ENCODE measurements around the gene IFNL2.
A peak's percentile ranks its signal among the peaks of the same experiment; 100 is the strongest.
"Not testable (repeated sequence)": the region's sequence is repeated elsewhere in the genome, so short reads cannot be mapped to it uniquely, and the experiment has no call there.

The IFNL2 gene

DNA sequence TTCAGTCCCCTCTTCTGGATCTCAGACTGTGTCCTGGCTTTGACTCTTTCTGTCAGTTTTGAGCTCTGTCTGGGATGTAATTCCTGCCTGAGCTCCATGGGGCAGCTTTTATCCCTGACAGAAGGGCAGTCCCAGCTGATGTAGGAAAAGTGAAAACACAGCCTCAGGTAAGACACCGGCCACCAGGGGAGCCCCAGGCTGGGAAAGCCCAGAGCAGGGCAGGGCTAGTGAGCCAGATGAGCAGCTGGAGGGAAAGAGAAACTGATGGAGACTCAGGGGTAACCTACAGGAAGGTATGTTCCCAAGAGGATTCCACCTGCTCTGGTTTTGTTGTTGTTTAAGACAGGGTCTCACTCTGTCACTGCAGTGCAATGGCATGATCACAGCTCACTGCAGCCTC, 23.0 kb upstream of the IFNL2 start:
- H3K27me3 Mint-ChIP-seq, result peaks cover 0 to 33% of the 10 kb centered on the region in 2 donors
- H3K9me3 Mint-ChIP-seq; H3K4me3 Mint-ChIP-seq; DNase-seq; H3K27ac Mint-ChIP-seq; H3K36me3 Mint-ChIP-seq (ENCODE audit: insufficient read depth); H3K4me1 Mint-ChIP-seq (ENCODE audit: low read depth in 2 of 2): not testable (repeated sequence)
- ATAC-seq (replicated peaks), result peak; percentile 65

DNA sequence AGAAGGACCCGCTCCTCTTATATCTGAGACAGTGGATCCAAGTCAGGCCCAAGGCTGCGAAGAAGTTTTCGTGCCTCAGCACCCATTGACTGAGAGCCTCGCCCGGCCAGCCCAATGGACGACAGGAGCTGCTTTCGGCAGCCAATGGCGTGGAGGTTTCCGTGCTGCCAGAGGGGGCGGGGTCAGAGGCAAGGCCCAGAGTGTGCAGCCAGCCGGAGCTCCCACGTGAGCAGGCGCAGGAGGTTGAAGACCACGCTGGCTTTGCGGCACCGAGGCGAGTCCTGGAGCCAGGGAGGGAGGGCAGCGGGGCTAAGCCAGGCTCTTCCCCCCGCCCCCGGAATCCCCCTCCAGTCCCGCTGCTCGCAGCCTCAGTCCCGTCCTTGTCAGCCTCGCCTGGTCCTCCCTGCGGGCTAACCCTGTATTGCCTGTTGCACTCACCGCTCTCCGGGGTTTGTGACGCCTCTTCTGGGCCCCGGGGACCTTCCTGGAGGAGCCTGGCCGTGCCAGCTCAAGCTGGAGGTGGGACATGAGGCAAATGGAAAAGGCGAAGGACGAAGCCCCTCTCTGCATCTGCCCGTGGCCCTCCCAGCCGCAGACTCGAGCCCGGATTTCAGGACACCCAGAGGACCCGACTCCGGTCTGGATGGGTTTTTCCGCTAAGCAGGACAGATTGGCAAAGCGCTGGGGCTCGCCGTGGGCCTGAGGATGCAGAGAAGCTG, 21.1 kb upstream of the IFNL2 start:
- H3K27me3 Mint-ChIP-seq, result peaks cover 0 to 33% of the 10 kb centered on the region in 2 donors
- DNase-seq (no peak), ATAC-seq (replicated peaks) (peak; percentile 61)
- no peaks in the 10 kb centered on the region for H3K9me3 Mint-ChIP-seq
- H3K4me1 Mint-ChIP-seq (ENCODE audit: low read depth in 2 of 2), result peaks cover 0 to 6% of the 10 kb centered on the region in 2 donors
- no peak overlapping the region for H3K27ac Mint-ChIP-seq
- H3K36me3 Mint-ChIP-seq (ENCODE audit: insufficient read depth), result no peaks in the 10 kb centered on the region
- peak overlapping the region in 1 of 2 donors; percentile 62 for H3K4me3 Mint-ChIP-seq

DNA sequence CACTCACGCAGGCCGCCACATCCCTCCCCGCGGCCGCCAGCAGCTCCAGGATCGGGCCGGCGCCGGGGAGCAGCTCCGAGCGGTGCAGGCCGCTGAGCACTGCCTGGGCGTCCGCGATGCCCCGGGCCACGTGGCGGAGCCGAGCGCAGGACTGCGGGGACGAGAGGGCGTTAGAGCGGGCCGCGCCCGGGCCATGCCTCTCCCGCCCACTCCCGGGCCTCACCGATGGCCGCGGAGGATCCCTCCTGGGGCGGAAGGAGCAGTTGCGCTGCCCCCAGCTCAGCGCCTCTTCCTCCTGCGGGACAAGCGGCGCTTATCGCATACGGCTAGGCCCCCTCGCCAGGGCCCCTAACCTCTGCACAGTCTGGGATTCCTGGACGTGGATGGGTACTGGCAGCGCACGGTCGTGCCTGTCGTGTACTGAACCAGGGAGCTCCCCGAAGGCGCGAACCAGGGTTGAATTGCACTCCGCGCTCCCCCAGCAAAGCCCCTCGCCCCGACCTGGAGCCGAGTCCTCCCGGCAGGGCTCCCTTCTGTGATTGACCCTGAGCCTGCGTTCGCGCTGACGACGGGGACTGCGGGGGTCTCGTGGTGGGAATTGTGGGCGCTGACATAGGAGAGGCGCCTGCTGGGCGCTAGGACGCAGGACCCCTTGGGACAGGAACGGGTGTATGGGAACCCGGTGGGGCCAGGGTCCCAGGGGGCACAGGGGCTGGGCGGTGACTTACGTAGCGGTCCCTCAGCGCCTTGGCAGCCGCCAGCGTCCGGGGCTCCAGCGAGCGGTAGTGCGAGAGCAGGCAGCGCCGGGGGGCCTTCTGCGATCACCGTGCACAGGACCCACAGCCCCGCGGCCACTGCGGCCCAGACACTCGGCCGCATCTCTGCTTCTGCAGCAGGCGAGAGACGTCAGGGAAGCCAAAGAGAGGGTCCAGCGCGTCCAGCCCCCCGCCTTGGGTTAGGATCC, 20.2 kb upstream of the IFNL2 start:
- no peak overlapping the region for H3K27ac Mint-ChIP-seq
- peak overlapping the region in 1 of 2 donors; percentile 10 for H3K4me3 Mint-ChIP-seq
- DNase-seq (no peak), ATAC-seq (replicated peaks) (peak; percentile 63)
- peaks cover 0 to 7% of the 10 kb centered on the region in 2 donors for H3K4me1 Mint-ChIP-seq (ENCODE audit: low read depth in 2 of 2)
- no peaks in the 10 kb centered on the region for H3K36me3 Mint-ChIP-seq (ENCODE audit: insufficient read depth)
- peaks cover 0 to 33% of the 10 kb centered on the region in 2 donors for H3K27me3 Mint-ChIP-seq
- no peaks in the 10 kb centered on the region for H3K9me3 Mint-ChIP-seq

DNA sequence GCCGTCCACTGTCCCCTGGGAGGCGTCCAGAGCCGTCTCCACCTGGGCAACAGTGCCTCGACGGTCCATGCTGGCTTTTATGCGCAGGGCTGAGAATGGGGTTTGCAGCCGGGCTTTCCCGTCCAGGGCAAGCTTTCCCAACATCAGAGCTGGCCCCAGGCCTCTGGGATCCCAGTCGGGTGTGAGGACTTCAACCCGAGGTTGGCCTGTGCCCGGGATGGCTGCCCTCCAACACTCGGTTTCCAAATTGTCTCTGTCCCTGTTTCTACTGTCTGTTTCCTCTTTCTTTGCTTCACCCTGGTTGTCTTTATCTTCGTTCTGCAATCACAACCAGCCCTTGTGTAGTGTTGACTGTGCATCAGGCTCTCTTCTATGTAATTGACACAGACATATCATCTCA, 19.4 kb upstream of the IFNL2 start, which contains the start of gene IFNL4:
IFNL4 (minus strand) TSS at position 51 of the 400 bp plus-strand sequence.
- ATAC-seq (replicated peaks) (no peak), DNase-seq (no peak)
- H3K4me3 Mint-ChIP-seq, result peak within 1 kb of the TSS in 1 of 2 donors; percentile 29
- peaks cover 0 to 29% of the 10 kb centered on the region in 2 donors for H3K27me3 Mint-ChIP-seq
- H3K36me3 Mint-ChIP-seq (ENCODE audit: insufficient read depth), result no peaks in the 10 kb centered on the region
- no peaks in the 10 kb centered on the region for H3K9me3 Mint-ChIP-seq
- no peak within 1 kb of the TSS for H3K27ac Mint-ChIP-seq
- H3K4me1 Mint-ChIP-seq (ENCODE audit: low read depth in 2 of 2), result peaks cover 0 to 7% of the 10 kb centered on the region in 2 donors

DNA sequence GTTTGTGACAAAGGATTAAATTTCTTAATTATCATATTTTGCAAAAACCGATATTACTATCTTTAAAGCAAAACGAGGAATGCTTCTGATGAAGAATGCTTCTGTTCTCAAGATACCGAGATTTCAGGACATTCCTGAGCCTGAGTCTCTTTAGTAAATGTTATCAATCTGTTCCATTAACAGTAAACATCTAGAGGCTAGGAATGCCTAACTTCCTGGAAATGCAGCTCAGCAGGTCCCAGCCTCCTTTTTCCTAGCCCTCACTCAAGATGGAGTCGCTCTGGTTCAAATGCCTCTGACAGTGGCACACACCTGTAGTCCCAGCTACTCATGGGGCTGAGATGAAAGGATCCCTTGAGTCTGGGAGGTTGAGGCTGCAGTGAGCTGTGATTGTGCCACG, 17.1 kb upstream of the IFNL2 start:
- DNase-seq (no peak), ATAC-seq (replicated peaks) (no peak)
- peaks cover 0 to 7% of the 10 kb centered on the region in 2 donors for H3K4me1 Mint-ChIP-seq (ENCODE audit: low read depth in 2 of 2)
- H3K9me3 Mint-ChIP-seq, result no peaks in the 10 kb centered on the region
- H3K36me3 Mint-ChIP-seq (ENCODE audit: insufficient read depth), result no peaks in the 10 kb centered on the region
- peak overlapping the region in 1 of 2 donors; percentile 26 for H3K27ac Mint-ChIP-seq
- peaks cover 0 to 36% of the 10 kb centered on the region in 2 donors for H3K27me3 Mint-ChIP-seq
- no peak overlapping the region for H3K4me3 Mint-ChIP-seq

DNA sequence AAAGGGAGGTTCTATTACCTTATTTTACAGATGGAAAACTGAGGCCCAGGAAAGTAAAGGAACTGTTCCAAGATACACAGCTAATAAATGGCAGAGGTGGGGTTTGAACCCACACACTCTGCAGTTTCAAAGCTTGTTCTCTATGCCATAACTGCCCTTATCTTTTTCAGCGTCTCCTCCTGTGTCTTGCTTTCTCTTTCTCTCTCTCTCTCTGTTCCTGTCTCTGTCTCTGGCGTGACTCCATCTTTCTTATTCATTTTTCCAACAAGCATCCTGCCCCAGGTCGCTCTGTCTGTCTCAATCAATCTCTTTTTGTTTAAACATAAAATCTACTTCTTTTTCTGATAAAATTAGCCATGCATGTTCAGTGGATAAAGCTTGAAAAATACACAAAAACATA, 16.4 kb upstream of the IFNL2 start:
- H3K4me3 Mint-ChIP-seq, result no peak overlapping the region

DNA sequence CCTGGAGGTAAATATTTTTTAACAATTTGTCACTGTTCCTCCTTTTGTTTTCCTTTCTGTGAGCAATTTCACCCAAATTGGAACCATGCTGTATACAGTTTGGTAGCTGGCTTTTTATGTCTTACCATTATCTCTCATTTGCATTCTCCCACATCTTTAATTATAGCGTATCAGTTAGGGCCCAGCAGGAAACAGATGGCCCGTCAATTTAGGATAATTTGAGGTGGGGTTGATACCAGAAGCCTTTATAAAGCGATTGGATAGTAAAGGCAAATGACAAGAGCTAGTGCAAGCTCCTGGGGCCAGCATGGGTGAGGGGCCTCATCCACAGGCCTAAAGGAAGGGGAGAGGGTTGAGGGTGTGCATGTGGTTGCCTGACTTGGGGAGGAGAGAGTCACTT, 15.7 kb upstream of the IFNL2 start:
- Mint-ChIP-seq H3K9me3 (no peaks in the 10 kb centered on the region), H3K27me3 (peaks cover 0 to 46% of the 10 kb centered on the region in 2 donors), H3K4me1 (ENCODE audit: low read depth in 2 of 2) (peaks cover 0 to 5% of the 10 kb centered on the region in 2 donors), H3K4me3 (no peak overlapping the region), H3K36me3 (ENCODE audit: insufficient read depth) (no peaks in the 10 kb centered on the region), H3K27ac (peak overlapping the region in 1 of 2 donors; percentile 74)
- ATAC-seq (replicated peaks), result no peak
- DNase-seq, result no peak

More for the DNA sequence above, 16.4 kb upstream of the IFNL2 start:
- DNase-seq, result no peak
- Mint-ChIP-seq H3K27me3 (peaks cover 0 to 41% of the 10 kb centered on the region in 2 donors), H3K36me3 (ENCODE audit: insufficient read depth) (no peaks in the 10 kb centered on the region), H3K27ac (no peak overlapping the region), H3K9me3 (no peaks in the 10 kb centered on the region), H3K4me1 (ENCODE audit: low read depth in 2 of 2) (peaks cover 0 to 7% of the 10 kb centered on the region in 2 donors)
- no peak for ATAC-seq (replicated peaks)

DNA sequence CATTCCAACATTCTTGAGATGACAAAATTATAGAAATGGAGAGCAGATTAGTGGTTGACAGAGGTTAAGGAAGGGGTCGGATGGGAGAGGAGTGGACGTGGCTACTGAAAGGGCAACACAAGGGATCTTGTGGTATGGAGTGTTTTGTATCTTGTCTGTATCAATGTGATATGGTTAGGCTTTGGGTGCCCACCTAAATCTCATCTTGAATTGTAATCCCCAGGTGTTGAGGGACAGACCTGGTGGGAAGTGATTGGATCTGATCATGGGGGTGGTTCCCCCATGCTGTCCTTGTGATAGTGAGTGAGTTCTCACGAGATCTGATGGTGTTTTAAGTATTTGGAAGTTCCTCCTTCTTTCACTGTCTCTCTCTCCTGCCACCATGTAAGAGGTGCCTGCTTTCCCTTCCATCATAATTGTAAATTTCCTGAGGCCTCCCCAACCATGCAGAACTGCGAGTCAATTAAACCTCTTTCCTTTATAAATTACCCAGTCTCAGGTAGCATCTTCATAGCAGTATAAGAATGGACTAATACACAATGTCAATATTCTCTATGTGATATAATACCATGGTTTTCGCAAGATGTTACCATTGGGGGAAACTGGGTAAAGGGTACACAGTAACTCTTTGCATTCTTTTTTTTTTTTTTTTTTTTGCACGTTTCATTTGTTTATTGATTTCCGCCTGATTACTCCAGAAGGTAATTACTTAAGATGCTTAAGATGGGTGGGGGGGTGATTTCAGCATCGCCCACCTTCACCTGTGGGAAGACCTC, 14.6 kb upstream of the IFNL2 start:
- ATAC-seq (replicated peaks) (no peak), DNase-seq (no peak)
- no peaks in the 10 kb centered on the region for H3K9me3 Mint-ChIP-seq
- H3K27ac Mint-ChIP-seq, result no peak overlapping the region
- H3K4me3 Mint-ChIP-seq, result no peak overlapping the region
- peaks cover 5 to 6% of the 10 kb centered on the region in 2 donors for H3K4me1 Mint-ChIP-seq (ENCODE audit: low read depth in 2 of 2)
- H3K27me3 Mint-ChIP-seq, result peaks cover 0 to 37% of the 10 kb centered on the region in 2 donors
- peaks cover 2% of the 10 kb centered on the region for H3K36me3 Mint-ChIP-seq (ENCODE audit: insufficient read depth)

DNA sequence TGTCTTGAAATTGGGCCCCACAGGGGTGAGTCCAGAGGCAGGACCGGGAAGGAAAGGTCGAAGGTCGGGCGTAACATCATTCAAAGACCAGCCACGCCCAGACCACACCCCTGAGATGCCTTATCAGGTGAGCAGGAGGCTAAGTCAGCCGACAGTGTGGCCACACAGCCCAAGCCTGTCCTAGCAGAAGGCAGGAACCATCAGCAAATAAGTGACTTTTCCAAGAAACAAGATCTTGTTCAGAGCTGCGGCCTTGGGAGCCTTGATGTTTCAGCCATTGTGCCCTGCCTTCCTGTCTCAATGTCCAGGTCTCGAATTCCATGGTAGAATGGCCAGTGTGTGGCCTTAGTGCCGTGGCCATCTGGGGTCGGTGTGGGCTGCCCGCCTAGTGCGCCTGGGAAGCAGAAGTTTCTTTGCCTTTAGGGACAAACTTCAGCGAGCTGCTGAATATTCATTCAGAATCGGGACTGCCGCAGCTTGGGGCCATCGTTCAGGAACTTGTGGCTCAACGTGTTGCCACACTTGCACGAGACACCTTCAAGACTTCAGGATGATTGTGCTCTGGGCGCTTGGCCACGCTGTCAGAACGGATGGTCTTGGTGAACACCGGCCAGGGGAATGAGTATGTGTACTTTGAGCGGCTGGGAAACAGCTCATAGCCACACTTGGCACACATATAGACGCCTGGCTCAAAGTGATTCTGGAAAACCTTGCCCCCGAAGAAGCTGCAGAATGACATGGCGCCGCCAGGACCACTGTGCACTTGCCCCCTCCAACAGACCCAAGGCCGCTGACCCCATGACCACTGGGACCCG, 13.5 kb upstream of the IFNL2 start:
- Mint-ChIP-seq H3K4me3 (no peak overlapping the region), H3K36me3 (ENCODE audit: insufficient read depth) (peaks cover 2% of the 10 kb centered on the region), H3K4me1 (ENCODE audit: low read depth in 2 of 2) (peaks cover 5 to 6% of the 10 kb centered on the region in 2 donors), H3K27me3 (peaks cover 0 to 28% of the 10 kb centered on the region in 2 donors), H3K9me3 (no peaks in the 10 kb centered on the region), H3K27ac (no peak overlapping the region)
- ATAC-seq (replicated peaks), result no peak
- DNase-seq, result no peak

DNA sequence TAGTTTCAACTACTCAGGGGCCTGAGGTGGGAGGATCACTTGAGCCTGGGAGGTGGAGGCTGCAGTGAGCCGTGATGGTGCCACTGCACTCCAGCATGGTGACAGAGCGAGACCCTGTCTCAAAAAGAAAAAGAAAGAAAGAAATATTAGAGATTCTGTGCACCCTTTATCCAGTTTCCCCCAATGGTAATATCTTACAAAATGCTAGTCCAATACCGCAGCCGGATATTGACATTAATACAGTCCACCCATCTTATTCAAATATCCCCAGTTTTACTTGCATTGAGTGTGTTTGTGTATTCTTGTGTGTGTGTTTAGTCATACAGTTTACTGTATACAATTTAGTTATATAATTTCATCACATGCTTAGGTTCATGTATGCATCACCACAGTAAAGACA, 11.0 kb upstream of the IFNL2 start:
- no peak for ATAC-seq (replicated peaks)
- Mint-ChIP-seq H3K27ac (no peak overlapping the region), H3K9me3 (no peaks in the 10 kb centered on the region), H3K4me3 (no peak overlapping the region), H3K36me3 (ENCODE audit: insufficient read depth) (peaks cover 6% of the 10 kb centered on the region), H3K27me3 (peaks cover 4 to 40% of the 10 kb centered on the region in 2 donors), H3K4me1 (ENCODE audit: low read depth in 2 of 2) (peaks cover 5 to 6% of the 10 kb centered on the region in 2 donors)
- no peak for DNase-seq

DNA sequence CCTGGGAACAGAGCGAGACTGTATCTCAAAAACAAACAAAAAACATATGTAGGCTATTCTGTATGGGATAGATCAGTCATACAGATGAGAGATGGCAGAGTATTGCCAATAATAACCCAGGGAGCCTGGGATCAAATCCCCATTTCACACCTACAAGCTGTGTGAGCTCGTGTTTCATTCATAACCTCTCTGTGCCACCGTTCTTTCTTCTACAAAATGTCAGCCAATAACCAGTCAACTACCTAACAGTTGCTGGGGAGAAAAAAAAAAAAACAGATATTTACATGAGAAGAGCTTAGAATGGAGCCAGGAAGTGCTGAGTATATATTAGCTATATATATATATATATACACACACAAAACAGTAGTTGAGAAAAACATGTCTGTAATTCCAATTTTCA, 6.5 kb upstream of the IFNL2 start:
- H3K4me3 Mint-ChIP-seq, result no peak overlapping the region
- peaks cover 12 to 15% of the 10 kb centered on the region in 2 donors for H3K4me1 Mint-ChIP-seq (ENCODE audit: low read depth in 2 of 2)
- ATAC-seq (replicated peaks) (no peak), DNase-seq (no peak)
- no peaks in the 10 kb centered on the region for H3K9me3 Mint-ChIP-seq
- no peak overlapping the region for H3K27ac Mint-ChIP-seq
- peaks cover 24 to 54% of the 10 kb centered on the region in 2 donors for H3K27me3 Mint-ChIP-seq
- H3K36me3 Mint-ChIP-seq (ENCODE audit: insufficient read depth), result peaks cover 6% of the 10 kb centered on the region

DNA sequence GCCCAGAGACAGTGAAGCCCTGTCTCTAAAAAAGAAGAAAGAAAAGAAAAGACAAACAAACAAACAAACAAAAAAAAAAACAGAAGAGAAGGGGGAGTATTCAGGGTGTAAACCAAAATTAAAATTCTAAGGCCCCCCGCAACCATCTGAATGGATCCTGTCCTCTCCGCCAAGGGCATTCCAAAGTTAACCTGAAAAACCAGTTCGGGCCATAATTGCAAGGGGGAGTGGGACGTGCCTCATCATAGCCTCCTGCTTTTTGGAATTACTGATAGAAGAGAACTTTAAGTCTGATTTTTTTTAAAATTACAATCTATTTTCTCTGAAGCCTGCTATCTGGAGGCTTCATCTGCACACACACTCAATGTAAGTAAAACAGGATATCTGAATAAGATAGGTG, 5.7 kb upstream of the IFNL2 start:
- ATAC-seq (replicated peaks), result no peak

More for the DNA sequence above, 5.7 kb upstream of the IFNL2 start:
- Mint-ChIP-seq H3K36me3 (ENCODE audit: insufficient read depth) (peaks cover 6% of the 10 kb centered on the region), H3K4me1 (ENCODE audit: low read depth in 2 of 2) (peaks cover 12 to 17% of the 10 kb centered on the region in 2 donors), H3K27me3 (peaks cover 24 to 48% of the 10 kb centered on the region in 2 donors), H3K4me3 (no peak overlapping the region), H3K27ac (no peak overlapping the region), H3K9me3 (no peaks in the 10 kb centered on the region)
- DNase-seq, result no peak
